ENCODE data around the gene IL7R.

Gene IL7R

DNA sequence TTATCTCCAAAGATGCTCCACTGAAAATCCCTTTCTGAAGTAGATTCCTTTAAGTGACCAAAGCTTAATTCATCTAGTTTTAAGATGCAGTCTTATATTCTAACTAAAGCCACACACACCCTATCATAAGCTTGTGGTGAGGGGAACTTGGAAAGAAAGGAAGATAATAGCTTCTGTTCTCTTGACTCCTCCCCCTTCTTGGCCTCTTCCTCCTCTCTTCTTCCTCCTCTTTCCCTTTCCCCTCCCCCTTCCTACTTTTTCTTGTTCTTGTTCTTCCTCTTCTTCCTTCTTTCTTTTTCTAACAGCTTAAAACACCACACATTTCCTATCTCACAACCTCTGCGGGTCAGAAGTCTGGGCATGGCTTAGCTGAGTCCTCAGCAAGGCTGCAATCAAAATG is 23.5 kb downstream of the IL7R start:
- FAIRE-seq (no peak), DNase-seq (ENCODE audit: insufficient read length, low spot score) (no peak)
- TF ChIP-seq, protein P1, sequence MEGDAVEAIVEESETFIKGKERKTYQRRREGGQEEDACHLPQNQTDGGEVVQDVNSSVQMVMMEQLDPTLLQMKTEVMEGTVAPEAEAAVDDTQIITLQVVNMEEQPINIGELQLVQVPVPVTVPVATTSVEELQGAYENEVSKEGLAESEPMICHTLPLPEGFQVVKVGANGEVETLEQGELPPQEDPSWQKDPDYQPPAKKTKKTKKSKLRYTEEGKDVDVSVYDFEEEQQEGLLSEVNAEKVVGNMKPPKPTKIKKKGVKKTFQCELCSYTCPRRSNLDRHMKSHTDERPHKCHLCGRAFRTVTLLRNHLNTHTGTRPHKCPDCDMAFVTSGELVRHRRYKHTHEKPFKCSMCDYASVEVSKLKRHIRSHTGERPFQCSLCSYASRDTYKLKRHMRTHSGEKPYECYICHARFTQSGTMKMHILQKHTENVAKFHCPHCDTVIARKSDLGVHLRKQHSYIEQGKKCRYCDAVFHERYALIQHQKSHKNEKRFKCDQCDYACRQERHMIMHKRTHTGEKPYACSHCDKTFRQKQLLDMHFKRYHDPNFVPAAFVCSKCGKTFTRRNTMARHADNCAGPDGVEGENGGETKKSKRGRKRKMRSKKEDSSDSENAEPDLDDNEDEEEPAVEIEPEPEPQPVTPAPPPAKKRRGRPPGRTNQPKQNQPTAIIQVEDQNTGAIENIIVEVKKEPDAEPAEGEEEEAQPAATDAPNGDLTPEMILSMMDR (IDR thresholded peaks at IDR 0.05; ENCODE audit: insufficient read depth, missing control alignments) = no peak

DNA sequence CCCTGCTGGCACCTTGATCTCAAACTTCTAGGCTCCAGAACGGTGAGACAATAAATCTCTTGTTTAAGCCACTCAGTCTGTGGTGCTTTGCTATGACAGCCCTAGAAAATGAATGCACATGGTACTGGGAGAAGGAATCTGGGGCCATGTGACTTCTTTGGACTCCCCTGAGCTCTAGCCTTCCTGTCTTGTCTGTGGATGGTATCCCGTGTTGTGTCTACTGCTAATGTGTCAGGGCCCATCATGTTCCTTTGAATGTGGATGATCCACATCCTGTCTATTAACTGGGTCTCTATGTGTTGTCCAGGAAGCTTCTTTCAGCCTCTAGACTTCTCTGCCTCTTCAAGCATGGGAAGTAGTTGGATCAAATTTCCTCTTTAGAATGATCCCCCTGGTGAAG is 25.1 kb downstream of the IL7R start:
- TF ChIP-seq, protein P1 (IDR thresholded peaks at IDR 0.05; ENCODE audit: insufficient read depth, missing control alignments) = no peak
- DNase-seq (ENCODE audit: insufficient read length, low spot score) = no peak
- no peak for FAIRE-seq

DNA sequence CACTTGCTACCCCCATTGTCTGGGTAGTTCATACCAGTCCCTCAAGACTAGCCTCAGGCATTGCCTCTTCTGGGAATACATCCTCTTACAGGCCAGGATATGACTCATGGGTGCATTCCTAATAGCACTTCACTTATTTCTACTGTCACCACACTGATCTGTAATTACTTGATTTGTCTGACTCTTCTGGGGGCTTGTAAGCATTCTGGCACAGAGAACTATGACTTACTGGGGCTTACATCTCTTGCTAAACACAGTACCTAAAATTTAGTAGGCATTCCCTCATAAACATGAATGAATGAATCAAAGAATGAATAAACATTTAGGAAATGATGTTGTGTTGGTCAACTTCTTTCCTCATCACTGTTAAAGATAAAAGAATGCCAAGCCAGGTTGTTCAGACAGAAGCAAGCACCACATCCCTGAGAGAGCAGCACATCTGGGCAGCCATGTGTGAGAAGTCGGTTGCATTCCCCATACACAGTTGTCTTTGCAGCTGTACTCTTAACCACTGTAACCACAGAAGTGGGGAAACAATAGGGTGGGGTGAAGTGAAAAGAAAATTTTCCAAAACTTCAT is 27.6 kb downstream of the IL7R start:
- DNase-seq (ENCODE audit: insufficient read length, low spot score) (no peak), FAIRE-seq (no peak)
- TF ChIP-seq, protein P1 (IDR thresholded peaks at IDR 0.05; ENCODE audit: insufficient read depth, missing control alignments) = no peak

DNA sequence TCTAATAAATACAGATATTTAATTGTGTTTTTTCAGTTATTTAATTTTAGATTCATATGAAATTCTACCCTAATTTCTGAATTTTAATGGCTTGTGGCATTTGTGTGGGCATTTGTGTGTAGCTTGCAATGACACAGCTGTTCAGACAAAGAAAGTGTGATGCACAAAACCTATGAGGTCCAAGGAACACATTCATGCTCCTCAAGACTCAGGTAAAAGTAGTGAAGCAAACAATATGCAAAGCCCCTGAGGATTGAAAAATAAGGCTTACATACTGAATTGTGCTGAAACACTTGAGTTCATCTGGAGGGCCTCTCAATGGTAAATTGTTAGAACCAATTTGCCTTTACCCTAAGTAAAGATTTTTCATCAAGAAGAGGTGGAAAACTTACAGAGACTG is 28.1 kb downstream of the IL7R start:
- DNase-seq (ENCODE audit: insufficient read length, low spot score) = no peak
- TF ChIP-seq, protein P1 (IDR thresholded peaks at IDR 0.05; ENCODE audit: insufficient read depth, missing control alignments) = no peak
- no peak for FAIRE-seq

DNA sequence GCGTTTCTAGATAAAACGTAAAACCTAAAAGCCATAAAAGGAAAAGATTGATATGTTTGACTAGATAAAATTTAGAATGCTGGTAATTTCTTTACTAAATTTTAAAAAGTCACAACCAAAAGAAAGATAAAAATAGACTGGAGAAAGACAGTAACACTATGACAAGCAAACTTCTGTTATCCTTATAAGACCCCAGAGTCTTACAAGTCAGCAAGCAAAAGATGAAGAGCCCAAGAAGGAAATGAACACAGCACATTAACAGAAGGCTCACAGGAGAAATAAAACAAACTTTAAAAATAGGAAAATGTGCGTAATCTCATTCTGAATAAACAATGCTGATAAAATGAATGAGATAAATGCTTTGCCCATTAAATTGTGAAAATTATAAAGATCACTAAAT is 29.7 kb downstream of the IL7R start:
- FAIRE-seq (no peak), DNase-seq (ENCODE audit: insufficient read length, low spot score) (no peak)
- TF ChIP-seq, protein P1 (IDR thresholded peaks at IDR 0.05; ENCODE audit: insufficient read depth, missing control alignments) = no peak

GRCh38 chr5:35887321-35888100 is 30.8 kb downstream of the IL7R start:
- DNase-seq (ENCODE audit: insufficient read length, low spot score) (no peak), FAIRE-seq (no peak)
- TF ChIP-seq, protein P1 (IDR thresholded peaks at IDR 0.05; ENCODE audit: insufficient read depth, missing control alignments) = no peak

Measured in D721Med (cell line).